Measurements from ENCODE around the gene PSAPL1. TPM values are rescaled to one million over a fixed set of nuclear protein-coding genes. Genes with fewer than 3 reads are reported as not detected.

Gene PSAPL1
- polyA plus RNA-seq, 1 donor from 2014 or later: not detected

DNA sequence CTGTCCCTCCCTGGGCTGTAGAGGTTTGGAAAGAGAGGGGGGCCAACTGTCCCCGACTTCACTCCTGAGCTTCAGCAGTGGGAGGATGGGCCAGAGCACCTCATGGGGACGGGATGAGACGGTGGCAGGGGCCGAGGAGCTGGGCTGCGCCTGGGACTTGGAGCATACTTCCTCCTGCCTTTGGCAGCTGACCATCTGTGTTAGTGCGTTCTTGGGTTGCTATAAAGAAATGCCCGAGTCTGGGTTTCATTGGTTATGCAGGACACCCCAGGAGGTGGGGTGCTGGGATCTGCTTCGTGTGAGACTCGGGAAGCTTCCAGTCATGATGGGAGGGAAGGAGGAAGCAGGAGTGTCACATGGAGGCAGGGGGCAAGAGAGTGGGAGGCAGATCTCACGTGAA, 7.4 kb downstream of the PSAPL1 start:
- H3K27me3 ChIP-seq (ENCODE audit: insufficient read depth, low read depth, low read length): no peaks in the 10 kb centered on the region

DNA sequence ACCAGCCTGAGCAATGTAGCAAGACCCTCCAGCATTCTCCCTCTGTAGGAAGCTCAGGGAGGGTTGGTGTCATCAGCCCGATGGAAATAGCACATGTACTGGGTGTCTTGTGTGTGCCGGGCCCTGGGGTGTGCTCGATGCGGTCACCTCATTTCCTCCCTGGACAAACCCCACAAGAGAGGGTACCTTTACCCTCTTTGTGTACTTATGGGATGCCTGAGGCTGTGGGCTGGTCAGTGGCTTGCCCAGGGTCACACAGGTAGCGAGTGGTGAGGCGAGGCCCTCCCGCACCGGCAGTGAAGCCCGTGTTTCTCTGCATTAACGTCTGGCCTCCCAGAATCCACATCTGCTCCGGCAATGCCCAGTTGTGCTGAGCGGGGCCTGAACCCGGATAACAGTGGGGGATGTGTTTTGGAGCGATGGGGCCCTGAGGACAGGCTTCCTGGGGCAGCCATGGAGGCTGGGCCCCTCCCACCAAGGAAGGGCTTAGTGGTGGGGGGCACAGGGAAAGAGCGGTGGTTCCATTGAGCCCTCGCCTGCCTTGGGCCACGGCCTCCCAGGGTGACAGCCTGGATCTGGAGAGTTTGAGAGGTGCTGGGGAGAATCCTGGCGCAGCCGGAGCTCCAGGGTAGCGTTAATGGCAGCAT, 8.1 kb downstream of the PSAPL1 start:
- Histone ChIP-seq H3K36me3 (ENCODE audit: insufficient read depth, low read length) (no peaks in the 10 kb centered on the region), H3K4me2 (ENCODE audit: low read length) (no peak overlapping the region), H3K9ac (ENCODE audit: low read length) (no peak overlapping the region), H4K20me1 (ENCODE audit: insufficient read depth) (no peaks in the 10 kb centered on the region), H3K9me2 (ENCODE audit: insufficient read depth, low read length) (no peaks in the 10 kb centered on the region), H3K9me3 (ENCODE audit: low read length) (no peaks in the 10 kb centered on the region), H3K27ac (ENCODE audit: low read length) (no peak overlapping the region), H3K27me3 (ENCODE audit: insufficient read depth, low read depth, low read length) (no peaks in the 10 kb centered on the region), H2AFZ (ENCODE audit: low read depth, low read length) (no peak overlapping the region), H3K79me2 (replicated peaks; ENCODE audit: insufficient read depth, low read length) (no peaks in the 10 kb centered on the region), H3K4me3 (ENCODE audit: low read length) (no peak overlapping the region), H3F3A (ENCODE audit: insufficient read depth, low read length, poor library complexity, severe bottlenecking) (no peaks in the 10 kb centered on the region)
- TF ChIP-seq SMC3 (conservative IDR thresholded peaks at IDR 0.05; ENCODE audit: poor library complexity): no peak
- no peak for TF ChIP-seq TAF1 (IDR thresholded peaks at IDR 0.05; ENCODE audit: low read depth)
- TF ChIP-seq, protein P1, sequence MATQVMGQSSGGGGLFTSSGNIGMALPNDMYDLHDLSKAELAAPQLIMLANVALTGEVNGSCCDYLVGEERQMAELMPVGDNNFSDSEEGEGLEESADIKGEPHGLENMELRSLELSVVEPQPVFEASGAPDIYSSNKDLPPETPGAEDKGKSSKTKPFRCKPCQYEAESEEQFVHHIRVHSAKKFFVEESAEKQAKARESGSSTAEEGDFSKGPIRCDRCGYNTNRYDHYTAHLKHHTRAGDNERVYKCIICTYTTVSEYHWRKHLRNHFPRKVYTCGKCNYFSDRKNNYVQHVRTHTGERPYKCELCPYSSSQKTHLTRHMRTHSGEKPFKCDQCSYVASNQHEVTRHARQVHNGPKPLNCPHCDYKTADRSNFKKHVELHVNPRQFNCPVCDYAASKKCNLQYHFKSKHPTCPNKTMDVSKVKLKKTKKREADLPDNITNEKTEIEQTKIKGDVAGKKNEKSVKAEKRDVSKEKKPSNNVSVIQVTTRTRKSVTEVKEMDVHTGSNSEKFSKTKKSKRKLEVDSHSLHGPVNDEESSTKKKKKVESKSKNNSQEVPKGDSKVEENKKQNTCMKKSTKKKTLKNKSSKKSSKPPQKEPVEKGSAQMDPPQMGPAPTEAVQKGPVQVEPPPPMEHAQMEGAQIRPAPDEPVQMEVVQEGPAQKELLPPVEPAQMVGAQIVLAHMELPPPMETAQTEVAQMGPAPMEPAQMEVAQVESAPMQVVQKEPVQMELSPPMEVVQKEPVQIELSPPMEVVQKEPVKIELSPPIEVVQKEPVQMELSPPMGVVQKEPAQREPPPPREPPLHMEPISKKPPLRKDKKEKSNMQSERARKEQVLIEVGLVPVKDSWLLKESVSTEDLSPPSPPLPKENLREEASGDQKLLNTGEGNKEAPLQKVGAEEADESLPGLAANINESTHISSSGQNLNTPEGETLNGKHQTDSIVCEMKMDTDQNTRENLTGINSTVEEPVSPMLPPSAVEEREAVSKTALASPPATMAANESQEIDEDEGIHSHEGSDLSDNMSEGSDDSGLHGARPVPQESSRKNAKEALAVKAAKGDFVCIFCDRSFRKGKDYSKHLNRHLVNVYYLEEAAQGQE (IDR thresholded peaks at IDR 0.05; ENCODE audit: borderline replicate concordance): no peak
- TF ChIP-seq MXI1 (conservative IDR thresholded peaks at IDR 0.05; ENCODE audit: poor library complexity, severe bottlenecking): no peak

More for the DNA sequence above, 7.4 kb downstream of the PSAPL1 start:
- Histone ChIP-seq H3K9me3 (ENCODE audit: low read length) (no peaks in the 10 kb centered on the region), H4K20me1 (ENCODE audit: insufficient read depth) (no peaks in the 10 kb centered on the region), H3K27ac (ENCODE audit: low read length) (no peak overlapping the region), H2AFZ (ENCODE audit: low read depth, low read length) (no peak overlapping the region), H3K9ac (ENCODE audit: low read length) (no peak overlapping the region), H3K4me2 (ENCODE audit: low read length) (no peak overlapping the region), H3K36me3 (ENCODE audit: insufficient read depth, low read length) (no peaks in the 10 kb centered on the region), H3F3A (ENCODE audit: insufficient read depth, low read length, poor library complexity, severe bottlenecking) (no peaks in the 10 kb centered on the region), H3K4me3 (ENCODE audit: low read length) (no peak overlapping the region), H3K79me2 (replicated peaks; ENCODE audit: insufficient read depth, low read length) (no peaks in the 10 kb centered on the region), H3K9me2 (ENCODE audit: insufficient read depth, low read length) (no peaks in the 10 kb centered on the region)
- no peak for TF ChIP-seq MXI1 (conservative IDR thresholded peaks at IDR 0.05; ENCODE audit: poor library complexity, severe bottlenecking)
- no peak for TF ChIP-seq TAF1 (IDR thresholded peaks at IDR 0.05; ENCODE audit: low read depth)
- no peak for TF ChIP-seq EP300 (conservative IDR thresholded peaks at IDR 0.05; ENCODE audit: poor library complexity, severe bottlenecking)
- no peak for TF ChIP-seq SMC3 (conservative IDR thresholded peaks at IDR 0.05; ENCODE audit: poor library complexity)
- no peak for TF ChIP-seq POLR2AphosphoS5 (IDR thresholded peaks at IDR 0.05)
- no peak for TF ChIP-seq RAD21 (conservative IDR thresholded peaks at IDR 0.05)
- TF ChIP-seq, protein P2, sequence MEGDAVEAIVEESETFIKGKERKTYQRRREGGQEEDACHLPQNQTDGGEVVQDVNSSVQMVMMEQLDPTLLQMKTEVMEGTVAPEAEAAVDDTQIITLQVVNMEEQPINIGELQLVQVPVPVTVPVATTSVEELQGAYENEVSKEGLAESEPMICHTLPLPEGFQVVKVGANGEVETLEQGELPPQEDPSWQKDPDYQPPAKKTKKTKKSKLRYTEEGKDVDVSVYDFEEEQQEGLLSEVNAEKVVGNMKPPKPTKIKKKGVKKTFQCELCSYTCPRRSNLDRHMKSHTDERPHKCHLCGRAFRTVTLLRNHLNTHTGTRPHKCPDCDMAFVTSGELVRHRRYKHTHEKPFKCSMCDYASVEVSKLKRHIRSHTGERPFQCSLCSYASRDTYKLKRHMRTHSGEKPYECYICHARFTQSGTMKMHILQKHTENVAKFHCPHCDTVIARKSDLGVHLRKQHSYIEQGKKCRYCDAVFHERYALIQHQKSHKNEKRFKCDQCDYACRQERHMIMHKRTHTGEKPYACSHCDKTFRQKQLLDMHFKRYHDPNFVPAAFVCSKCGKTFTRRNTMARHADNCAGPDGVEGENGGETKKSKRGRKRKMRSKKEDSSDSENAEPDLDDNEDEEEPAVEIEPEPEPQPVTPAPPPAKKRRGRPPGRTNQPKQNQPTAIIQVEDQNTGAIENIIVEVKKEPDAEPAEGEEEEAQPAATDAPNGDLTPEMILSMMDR (IDR thresholded peaks at IDR 0.05; ENCODE audit: poor library complexity, severe bottlenecking): no peak
- no peak for TF ChIP-seq EZH2 (IDR thresholded peaks at IDR 0.05; ENCODE audit: borderline replicate concordance, insufficient read depth, low read length, poor library complexity, severe bottlenecking)
- TF ChIP-seq, protein P1 (IDR thresholded peaks at IDR 0.05; ENCODE audit: borderline replicate concordance): no peak
